K562 (cell line): ENCODE data around the gene RFX6.

Source experiments
- CEBPZ ChIP-seq: fragments of 150-350 bp; IDR thresholded peaks from 2 replicates; pipeline ENCODE4 v1.6.1; 2014; ENCODE audit warnings: low read depth, mild to moderate bottlenecking, low read length, borderline replicate concordance
- HIVEP1 ChIP-seq: fragments of 250-450 bp; sonication (Bioruptor Pico); IDR thresholded peaks from 2 replicates; pipeline ENCODE4 v1.4.0; 2020; ENCODE audit warnings: mild to moderate bottlenecking
- JUN ChIP-seq, 2 experiments: sonication (generic) in 1 of 2; formaldehyde crosslinking in 1 of 2; IDR thresholded peaks; 2 replicates each; pipeline versions ENCODE4 v1.6.1 to v1.8.0; 2012 to 2022; ENCODE audit warnings: borderline replicate concordance in 2 of 2, mild to moderate bottlenecking in 2 of 2, improper control_type of control experiment in 1 of 2, low read depth in 1 of 2, low read length in 1 of 2, missing genetic modification reagents in 1 of 2
- MAFK ChIP-seq: IDR thresholded peaks from 2 replicates; pipeline ENCODE4 v1.6.1; 2011; ENCODE audit warnings: low read length, improper control_type of control experiment
- REST ChIP-seq, 2 experiments: fragments of 450-650 bp; formaldehyde crosslinking in 1 of 2; IDR thresholded peaks; 2 replicates each; pipeline versions ENCODE4 v1.4.0 to v1.6.1; 2014 to 2020; ENCODE audit warnings: mild to moderate bottlenecking in 2 of 2, borderline replicate concordance in 1 of 2, low read depth in 1 of 2
- SAP30 ChIP-seq: fragments of 200-600 bp; sonication (generic); IDR thresholded peaks from 2 replicates; pipeline ENCODE4 v1.6.1; 2012; ENCODE audit warnings: borderline replicate concordance, low read depth, mild to moderate bottlenecking, moderate library complexity, low read length, control low read depth, inconsistent platforms; ENCODE audit not compliant: insufficient read depth, poor library complexity, severe bottlenecking
- SP1 ChIP-seq: sonication (generic); formaldehyde crosslinking; IDR thresholded peaks from 2 replicates; pipeline ENCODE4 v1.8.1; 2022; ENCODE audit warnings: mild to moderate bottlenecking, missing genetic modification reagents
- TAF1 ChIP-seq: IDR thresholded peaks from 2 replicates; pipeline ENCODE4 v1.6.1; 2011; ENCODE audit warnings: mild to moderate bottlenecking, low read length, moderate library complexity; ENCODE audit not compliant: insufficient read depth, control insufficient read depth, severe bottlenecking; ENCODE audit errors: extremely low read depth
- TF ChIP-seq, protein P1 (sequence below), 2 experiments: fragments of 450-650 bp in 1 of 2; sonication (generic) in 1 of 2; formaldehyde crosslinking; conservative IDR thresholded peaks; 2 replicates each; pipeline versions ENCODE4 v1.4.0 to v1.8.1; 2020 to 2022; ENCODE audit warnings: mild to moderate bottlenecking in 1 of 2, missing genetic modification reagents in 1 of 2
- TF ChIP-seq, protein P2 (sequence below), 3 experiments: IDR thresholded peaks in 2 of 3; conservative IDR thresholded peaks in 1 of 3; 2 replicates each; pipeline ENCODE4 v1.5.1; 2011 to 2012; ENCODE audit warnings: low read length in 3 of 3, mild to moderate bottlenecking in 3 of 3, control low read depth in 2 of 3, improper control_type of control experiment in 1 of 3, inconsistent platforms in 1 of 3, low read depth in 1 of 3, mixed read lengths in 1 of 3, moderate library complexity in 1 of 3; ENCODE audit not compliant: insufficient read depth in 2 of 3
- TF ChIP-seq, protein P3 (sequence below), 2 experiments: IDR thresholded peaks; 2 replicates each; pipeline ENCODE4 v1.6.1; 2012; ENCODE audit warnings: improper control_type of control experiment in 2 of 2, low read depth in 2 of 2, low read length in 2 of 2, borderline replicate concordance in 1 of 2

DNA sequence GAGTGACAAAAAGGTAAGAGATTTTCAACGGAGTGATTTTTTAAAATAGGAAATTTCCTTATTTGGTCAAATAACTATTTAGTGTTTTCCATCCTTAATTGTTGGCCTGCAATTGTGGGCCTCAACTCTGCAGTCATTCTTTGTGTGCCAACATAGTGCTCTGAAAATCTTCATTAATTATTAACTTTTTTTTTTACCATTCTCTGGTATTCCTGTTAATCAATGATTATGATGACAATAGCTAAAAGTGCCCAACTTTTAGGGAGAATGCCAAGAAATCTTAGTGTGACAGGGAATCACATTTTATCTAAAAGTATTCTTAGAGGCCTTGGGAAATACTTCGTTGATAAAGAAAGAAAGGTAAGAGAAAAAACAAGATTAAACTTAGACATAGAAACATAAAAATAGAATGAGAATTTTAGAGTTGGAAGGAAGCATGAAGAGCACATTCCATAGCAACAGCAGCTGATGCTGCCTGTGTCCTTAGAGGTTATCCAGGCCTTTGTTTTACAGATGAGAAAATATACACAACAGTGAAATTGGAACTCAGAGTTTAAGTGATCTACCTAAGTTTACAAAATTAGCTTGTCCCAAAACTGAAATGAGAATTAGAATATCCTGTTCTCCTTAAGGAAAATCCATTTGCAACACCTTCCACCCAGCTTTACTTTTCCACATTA, 49.3 kb upstream of the RFX6 start:
- TF ChIP-seq, protein P1, sequence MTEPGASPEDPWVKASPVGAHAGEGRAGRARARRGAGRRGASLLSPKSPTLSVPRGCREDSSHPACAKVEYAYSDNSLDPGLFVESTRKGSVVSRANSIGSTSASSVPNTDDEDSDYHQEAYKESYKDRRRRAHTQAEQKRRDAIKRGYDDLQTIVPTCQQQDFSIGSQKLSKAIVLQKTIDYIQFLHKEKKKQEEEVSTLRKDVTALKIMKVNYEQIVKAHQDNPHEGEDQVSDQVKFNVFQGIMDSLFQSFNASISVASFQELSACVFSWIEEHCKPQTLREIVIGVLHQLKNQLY (CRISPR knock-in tag; conservative IDR thresholded peaks at IDR 0.05): no peak
- no peak for TF ChIP-seq MAFK
- TF ChIP-seq JUN (IDR thresholded peaks at IDR 0.05; ENCODE audit: borderline replicate concordance, low read depth, low read length): no peak
- no peak for TF ChIP-seq JUN (CRISPR knock-in tag; IDR thresholded peaks at IDR 0.05; ENCODE audit: borderline replicate concordance)
- TF ChIP-seq SAP30: no peak
- TF ChIP-seq, protein P2, sequence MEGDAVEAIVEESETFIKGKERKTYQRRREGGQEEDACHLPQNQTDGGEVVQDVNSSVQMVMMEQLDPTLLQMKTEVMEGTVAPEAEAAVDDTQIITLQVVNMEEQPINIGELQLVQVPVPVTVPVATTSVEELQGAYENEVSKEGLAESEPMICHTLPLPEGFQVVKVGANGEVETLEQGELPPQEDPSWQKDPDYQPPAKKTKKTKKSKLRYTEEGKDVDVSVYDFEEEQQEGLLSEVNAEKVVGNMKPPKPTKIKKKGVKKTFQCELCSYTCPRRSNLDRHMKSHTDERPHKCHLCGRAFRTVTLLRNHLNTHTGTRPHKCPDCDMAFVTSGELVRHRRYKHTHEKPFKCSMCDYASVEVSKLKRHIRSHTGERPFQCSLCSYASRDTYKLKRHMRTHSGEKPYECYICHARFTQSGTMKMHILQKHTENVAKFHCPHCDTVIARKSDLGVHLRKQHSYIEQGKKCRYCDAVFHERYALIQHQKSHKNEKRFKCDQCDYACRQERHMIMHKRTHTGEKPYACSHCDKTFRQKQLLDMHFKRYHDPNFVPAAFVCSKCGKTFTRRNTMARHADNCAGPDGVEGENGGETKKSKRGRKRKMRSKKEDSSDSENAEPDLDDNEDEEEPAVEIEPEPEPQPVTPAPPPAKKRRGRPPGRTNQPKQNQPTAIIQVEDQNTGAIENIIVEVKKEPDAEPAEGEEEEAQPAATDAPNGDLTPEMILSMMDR (IDR thresholded peaks at IDR 0.05 in 2 of 3, conservative IDR thresholded peaks at IDR 0.05 in 1 of 3; ENCODE audit: insufficient read depth in 2 of 3, low read depth in 1 of 3, low read length in 3 of 3): no peak
- TF ChIP-seq REST (IDR thresholded peaks at IDR 0.05; ENCODE audit: borderline replicate concordance): no peak
- TF ChIP-seq REST (CRISPR knock-in tag; IDR thresholded peaks at IDR 0.05; ENCODE audit: low read depth): no peak
- TF ChIP-seq CEBPZ: no peak
- TF ChIP-seq HIVEP1 (CRISPR knock-in tag): no peak
- TF ChIP-seq, protein P3, sequence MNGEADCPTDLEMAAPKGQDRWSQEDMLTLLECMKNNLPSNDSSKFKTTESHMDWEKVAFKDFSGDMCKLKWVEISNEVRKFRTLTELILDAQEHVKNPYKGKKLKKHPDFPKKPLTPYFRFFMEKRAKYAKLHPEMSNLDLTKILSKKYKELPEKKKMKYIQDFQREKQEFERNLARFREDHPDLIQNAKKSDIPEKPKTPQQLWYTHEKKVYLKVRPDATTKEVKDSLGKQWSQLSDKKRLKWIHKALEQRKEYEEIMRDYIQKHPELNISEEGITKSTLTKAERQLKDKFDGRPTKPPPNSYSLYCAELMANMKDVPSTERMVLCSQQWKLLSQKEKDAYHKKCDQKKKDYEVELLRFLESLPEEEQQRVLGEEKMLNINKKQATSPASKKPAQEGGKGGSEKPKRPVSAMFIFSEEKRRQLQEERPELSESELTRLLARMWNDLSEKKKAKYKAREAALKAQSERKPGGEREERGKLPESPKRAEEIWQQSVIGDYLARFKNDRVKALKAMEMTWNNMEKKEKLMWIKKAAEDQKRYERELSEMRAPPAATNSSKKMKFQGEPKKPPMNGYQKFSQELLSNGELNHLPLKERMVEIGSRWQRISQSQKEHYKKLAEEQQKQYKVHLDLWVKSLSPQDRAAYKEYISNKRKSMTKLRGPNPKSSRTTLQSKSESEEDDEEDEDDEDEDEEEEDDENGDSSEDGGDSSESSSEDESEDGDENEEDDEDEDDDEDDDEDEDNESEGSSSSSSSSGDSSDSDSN (IDR thresholded peaks at IDR 0.05; ENCODE audit: borderline replicate concordance in 1 of 2, low read depth in 2 of 2, low read length in 2 of 2): no peak
- TF ChIP-seq TAF1: no peak
- no peak for TF ChIP-seq SP1 (CRISPR knock-in tag)
